Measurements from ENCODE around the gene NSFL1C. TPM values are rescaled to one million over a fixed set of nuclear protein-coding genes. Genes with fewer than 3 reads are reported as not detected.
A peak's percentile ranks its signal among the peaks of the same experiment; 100 is the strongest.

The NSFL1C gene
- total and polyA plus RNA-seq, 4 experiments from 2014 or later = 57.5 to 105 (median 71.6) TPM

DNA sequence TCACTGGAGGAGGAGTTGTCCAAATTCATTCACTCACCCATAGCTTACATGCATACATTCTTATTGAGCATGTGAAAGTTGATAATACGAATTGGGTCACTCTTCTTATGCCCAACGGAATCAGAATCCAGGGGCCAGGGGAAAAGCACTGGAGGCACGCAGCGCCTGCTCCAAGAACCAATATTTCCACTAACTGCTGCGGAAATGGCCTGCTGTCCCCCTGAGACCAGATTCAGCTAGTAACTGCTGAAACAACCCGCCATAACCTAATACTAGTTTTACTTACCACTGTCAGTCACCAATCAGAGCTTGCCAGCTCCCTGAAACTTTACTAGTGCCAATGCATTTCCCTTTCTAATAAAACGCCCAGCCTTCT lies 73.2 kb downstream of the NSFL1C start:
- intact Hi-C loops (cut with micrococcal nuclease) = loop anchor here (1.0 to 10.0 kb wide), 7 partner anchors 44 to 549 kb away; partner anchors contain the start of genes PSMF1 and RAD21L1
- Histone ChIP-seq H3K9me3 (ENCODE audit: control insufficient read depth in 1 of 2, low read length in 2 of 2) (no peaks in the 10 kb centered on the region), H3K36me3 (ENCODE audit: insufficient read depth, low read length) (no peaks in the 10 kb centered on the region), H3K27me3 (ENCODE audit: insufficient read depth, low read length) (no peaks in the 10 kb centered on the region), H3K4me1 (ENCODE audit: insufficient read depth, low read length) (peaks cover 46% of the 10 kb centered on the region), H3K27ac (ENCODE audit: low read depth, low read length) (peak overlapping the region; percentile 41), H3K4me3 (ENCODE audit: low read length in 2 of 2) (peak overlapping the region; percentile 40 to 45)
- Mint-ChIP-seq H3K4me1 (peaks cover 46 to 71% (median 57%) of the 10 kb centered on the region in 4 donors), H3K4me3 (peak overlapping the region; percentile 87 to 98 (median 96)), H3K27ac (peak overlapping the region; percentile 88 to 98 (median 96)), H3K36me3 (peaks cover 4 to 11% of the 10 kb centered on the region in 2 donors), H3K9me3 (peaks cover 0 to 10% (median 5%) of the 10 kb centered on the region in 8 donors), H3K27me3 (no peaks in the 10 kb centered on the region)
- ChIA-PET CTCF (ENCODE audit: partially characterized antibody) (interaction anchor here (1.6 to 3.7 kb wide), 2 partner anchors 43 to 73 kb away, joined by 3 to 9 read pairs; partner anchors contain the start of gene NSFL1C), POLR2A (ENCODE audit: partially characterized antibody) (interaction anchor here (0.9 to 3.1 kb wide), 4 partner anchors 13 to 73 kb away, joined by 3 to 19 read pairs (median 4); partner anchors contain the start of gene NSFL1C)
- DNase-seq = no peak

DNA sequence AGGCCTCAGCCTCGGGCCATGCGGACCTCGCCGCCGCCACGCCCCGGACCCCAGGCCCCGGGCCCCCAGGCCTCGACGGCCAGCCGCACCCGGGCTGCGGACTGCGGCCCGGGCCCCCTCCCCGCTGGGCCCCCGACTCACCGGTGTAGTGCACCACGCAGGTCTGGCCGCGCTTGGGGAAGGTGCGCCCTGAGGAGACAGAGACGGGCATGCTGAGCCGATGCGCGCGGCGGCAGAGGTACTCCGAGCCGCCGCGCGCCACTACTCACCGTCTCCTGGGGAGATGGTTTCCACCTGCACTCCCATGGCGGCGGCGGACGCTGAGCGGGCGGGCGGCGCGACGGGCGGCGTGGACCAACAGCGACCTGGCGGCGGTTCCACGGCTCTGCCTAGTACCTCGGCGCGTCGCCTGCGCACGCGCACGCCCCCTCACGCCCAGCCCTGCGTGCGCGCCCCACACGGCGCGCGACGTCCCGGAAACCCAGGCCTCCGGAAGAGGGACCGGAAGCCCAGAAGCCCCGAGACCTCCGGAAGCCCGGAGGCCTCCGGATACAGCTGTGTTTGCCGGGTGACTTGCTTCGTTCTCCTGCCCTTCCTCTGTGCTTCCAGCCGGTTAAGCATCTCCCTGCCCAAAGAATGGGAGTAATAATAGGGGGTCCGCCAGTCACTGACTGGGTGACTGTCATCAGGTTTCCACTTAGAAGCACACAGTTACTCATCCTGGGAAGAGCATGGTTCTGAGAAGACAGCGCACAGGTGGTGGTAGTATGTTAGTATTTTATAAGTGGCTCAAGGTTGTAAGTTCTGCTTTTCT lies 73.7 kb downstream of the NSFL1C start, which contains the start of gene FKBP1A:
Gene FKBP1A, minus strand, starts transcription at position 362 of the 814 bp plus-strand sequence. Its CDS starts 56 bp downstream, at position 306.
- H3K27me3 ChIP-seq (ENCODE audit: insufficient read depth, low read length) = no peaks in the 10 kb centered on the region
- H3K27ac Mint-ChIP-seq = peak within 1 kb of the TSS; percentile 88 to 98 (median 96)
- POLR2A ChIA-PET (ENCODE audit: partially characterized antibody) = interaction anchor here (0.9 to 3.1 kb wide), 7 partner anchors 13 to 559 kb away, joined by 3 to 19 read pairs (median 4); partner anchors contain the start of genes FAM110A and NSFL1C
- CTCF ChIA-PET (ENCODE audit: partially characterized antibody) = interaction anchor here (0.8 to 3.7 kb wide), 4 partner anchors 43 to 80 kb away, joined by 3 to 9 read pairs (median 7); partner anchors contain the start of gene NSFL1C
- H3K4me1 ChIP-seq (ENCODE audit: insufficient read depth, low read length) = peaks cover 52% of the 10 kb centered on the region
- H3K9me3 ChIP-seq (ENCODE audit: control insufficient read depth in 1 of 2, low read length in 2 of 2) = no peaks in the 10 kb centered on the region
- no peaks in the 10 kb centered on the region for H3K27me3 Mint-ChIP-seq
- H3K4me3 ChIP-seq (ENCODE audit: low read length in 2 of 2) = peak within 1 kb of the TSS; percentile 58 to 80
- no peaks in the 10 kb centered on the region for H3K36me3 ChIP-seq (ENCODE audit: insufficient read depth, low read length)
- peaks cover 0 to 10% (median 5%) of the 10 kb centered on the region in 8 donors for H3K9me3 Mint-ChIP-seq
- peak; percentile 90 to 91 (median 90) for DNase-seq
- H3K36me3 Mint-ChIP-seq = peaks cover 4 to 13% of the 10 kb centered on the region in 2 donors
- peak within 1 kb of the TSS; percentile 67 for H3K27ac ChIP-seq (ENCODE audit: low read depth, low read length)
- peaks cover 52 to 77% (median 63%) of the 10 kb centered on the region in 4 donors for H3K4me1 Mint-ChIP-seq
- intact Hi-C loops (cut with micrococcal nuclease) = loop anchor here (1.0 to 10.0 kb wide), 7 partner anchors 44 to 548 kb away; partner anchors contain the start of genes PSMF1 and RAD21L1
- peak within 1 kb of the TSS; percentile 87 to 98 (median 96) for H3K4me3 Mint-ChIP-seq

DNA sequence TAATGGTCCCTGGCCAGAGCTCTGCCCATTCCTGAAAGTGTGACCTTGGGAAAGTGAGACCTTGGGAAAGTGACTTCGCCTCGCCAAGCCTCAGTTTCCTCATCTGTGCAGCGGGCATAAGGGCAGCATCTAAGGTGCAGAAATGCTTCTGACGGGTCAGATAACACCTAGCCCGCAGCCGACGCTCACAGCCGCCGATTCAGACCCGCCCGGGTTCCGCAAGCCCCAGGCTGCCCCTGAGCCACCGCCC lies 74.3 kb downstream of the NSFL1C start:
- Histone ChIP-seq H3K4me3 (ENCODE audit: low read length in 2 of 2) (peak overlapping the region; percentile 58 to 80), H3K27me3 (ENCODE audit: insufficient read depth, low read length) (no peaks in the 10 kb centered on the region), H3K36me3 (ENCODE audit: insufficient read depth, low read length) (no peaks in the 10 kb centered on the region), H3K4me1 (ENCODE audit: insufficient read depth, low read length) (peaks cover 57% of the 10 kb centered on the region), H3K9me3 (ENCODE audit: control insufficient read depth in 1 of 2, low read length in 2 of 2) (no peaks in the 10 kb centered on the region), H3K27ac (ENCODE audit: low read depth, low read length) (peak overlapping the region; percentile 67)
- no peak for DNase-seq
- intact Hi-C loops (cut with micrococcal nuclease) = loop anchor here (5.0 to 10.0 kb wide), 3 partner anchors 80 to 548 kb away; partner anchors contain the start of gene RAD21L1
- Mint-ChIP-seq H3K4me3 (peak overlapping the region; percentile 87 to 95 (median 92)), H3K36me3 (peaks cover 4 to 14% of the 10 kb centered on the region in 2 donors), H3K4me1 (peaks cover 54 to 82% (median 66%) of the 10 kb centered on the region in 4 donors), H3K9me3 (peaks cover 0 to 10% (median 5%) of the 10 kb centered on the region in 8 donors), H3K27ac (peak overlapping the region; percentile 77 to 95 (median 91)), H3K27me3 (no peaks in the 10 kb centered on the region)
- ChIA-PET POLR2A (ENCODE audit: partially characterized antibody) (interaction anchor here (0.9 to 3.1 kb wide), 7 partner anchors 10 to 558 kb away, joined by 3 to 19 read pairs (median 5); partner anchors contain the start of genes FAM110A and NSFL1C), CTCF (ENCODE audit: partially characterized antibody) (interaction anchor here (0.8 to 3.7 kb wide), 5 partner anchors 44 to 112 kb away, joined by 3 to 9 read pairs (median 6); partner anchors contain the start of gene NSFL1C)

Other genes starting within 250 kb of the NSFL1C start
- gene RAD21L1, start 240.8 kb downstream of the NSFL1C start, total RNA-seq = under 1 TPM in 1 of 2 experiments, not detected in 1; 0.78 TPM
- not detected for gene RAD21L1, start 240.8 kb downstream of the NSFL1C start, polyA plus RNA-seq
- gene SNPH, start 200.6 kb downstream of the NSFL1C start, total RNA-seq = 10 to 100 TPM; 14.3 to 15.9 TPM
- gene SNPH, start 200.6 kb downstream of the NSFL1C start, polyA plus RNA-seq = 1 to 10 TPM; 2.5 to 6.6 TPM
- under 1 TPM; 0.61 to 0.94 TPM for gene SDCBP2, start 137.7 kb downstream of the NSFL1C start, total RNA-seq
- gene SDCBP2, start 137.7 kb downstream of the NSFL1C start, polyA plus RNA-seq = 1 to 10 TPM; 1.5 to 2.2 TPM
- gene FKBP1A, start 73.8 kb downstream of the NSFL1C start, total RNA-seq = 10 to 100 TPM; 77.8 to 86.4 TPM
- gene FKBP1A, start 73.8 kb downstream of the NSFL1C start, polyA plus RNA-seq = 10 to 100 TPM; 47.0 to 62.2 TPM
- not detected for gene SIRPB2, start 24.6 kb upstream of the NSFL1C start, total RNA-seq
- gene SIRPB2, start 24.6 kb upstream of the NSFL1C start, polyA plus RNA-seq = not detected
- gene SIRPD, start 90.9 kb upstream of the NSFL1C start, total RNA-seq = under 1 TPM in 1 of 2 experiments, not detected in 1; 0.17 TPM
- gene SIRPD, start 90.9 kb upstream of the NSFL1C start, polyA plus RNA-seq = under 1 TPM in 1 of 2 donors, not detected in 1; 0.11 TPM
- gene SIRPB1, start 153.2 kb upstream of the NSFL1C start, total RNA-seq = 1 to 10 TPM; 4.7 to 7.2 TPM
- gene SIRPB1, start 153.2 kb upstream of the NSFL1C start, polyA plus RNA-seq = 1 to 10 TPM in 1 of 2 donors, under 1 TPM in 1; 0.64 to 1.2 TPM
- 10 to 100 TPM; 32.4 to 34.9 TPM for gene SIRPG, start 190.9 kb upstream of the NSFL1C start, total RNA-seq
- 100 to 1,000 TPM; 136 to 211 TPM for gene SIRPG, start 190.9 kb upstream of the NSFL1C start, polyA plus RNA-seq